MM.1S (cell line): ENCODE measurements around the gene SLC5A5.

Experiments used
- DNase-seq: peaks from one replicate; pipeline ENCODE4 v3.0.0-alpha.2; 2015
- H2AFZ ChIP-seq: fragments of 300-600 bp; sonication (generic); 2 replicates; pipeline ENCODE4 v1.6.0; 2016; ENCODE audit warnings: antibody characterized with exemption, low read length
- H3F3A ChIP-seq: fragments of 300-600 bp; sonication (generic); 2 replicates; pipeline ENCODE4 v1.6.1; 2016; ENCODE audit warnings: mild to moderate bottlenecking, antibody characterized with exemption, low read length, moderate library complexity, mixed read lengths; ENCODE audit not compliant: insufficient read depth
- H3K27ac ChIP-seq: fragments of 300-600 bp; sonication (generic); 2 replicates; pipeline ENCODE4 v1.5.1; 2016; ENCODE audit warnings: mild to moderate bottlenecking, low read length
- H3K27me3 ChIP-seq: fragments of 300-600 bp; sonication (generic); replicated peaks from 2 replicates; pipeline ENCODE4 v1.6.0; 2016; ENCODE audit warnings: low read length; ENCODE audit not compliant: insufficient read depth
- H3K36me3 ChIP-seq: fragments of 300-600 bp; sonication (generic); replicated peaks from 2 replicates; pipeline ENCODE4 v1.6.1; 2016; ENCODE audit warnings: mild to moderate bottlenecking, low read length, mixed read lengths; ENCODE audit not compliant: insufficient read depth
- H3K4me1 ChIP-seq: fragments of 300-600 bp; sonication (generic); 2 replicates; pipeline ENCODE4 v1.6.1; 2016; ENCODE audit warnings: low read length, mixed read lengths
- H3K4me2 ChIP-seq: fragments of 300-600 bp; sonication (generic); 2 replicates; pipeline ENCODE4 v1.6.0; 2016; ENCODE audit warnings: low read depth, low read length
- H3K4me3 ChIP-seq: fragments of 300-600 bp; sonication (generic); 2 replicates; pipeline ENCODE4 v1.5.1; 2016; ENCODE audit warnings: low read length, mixed read lengths
- H3K79me2 ChIP-seq: fragments of 300-600 bp; sonication (generic); 2 replicates; pipeline ENCODE4 v1.6.1; 2016; ENCODE audit warnings: mixed run types, low read length, mixed read lengths
- H3K9ac ChIP-seq: fragments of 300-600 bp; sonication (generic); 2 replicates; pipeline ENCODE4 v1.6.1; 2016; ENCODE audit warnings: low read length, mixed read lengths
- H3K9me2 ChIP-seq: fragments of 300-600 bp; sonication (generic); replicated peaks from 2 replicates; pipeline ENCODE4 v1.6.1; 2016; ENCODE audit warnings: mild to moderate bottlenecking, low read length, mixed read lengths; ENCODE audit not compliant: insufficient read depth
- H3K9me3 ChIP-seq: fragments of 300-600 bp; sonication (generic); replicated peaks from 2 replicates; pipeline ENCODE4 v1.6.1; 2016; ENCODE audit warnings: mild to moderate bottlenecking, low read length, mixed read lengths; ENCODE audit not compliant: insufficient read depth
- H4K20me1 ChIP-seq: fragments of 300-600 bp; sonication (generic); 2 replicates; pipeline ENCODE4 v1.6.1; 2016; ENCODE audit warnings: mild to moderate bottlenecking, low read length, moderate library complexity, mixed read lengths; ENCODE audit not compliant: insufficient read depth
- CTCF ChIP-seq: fragments of 300-600 bp; sonication (generic); IDR thresholded peaks from 2 replicates; pipeline ENCODE4 v1.5.1; 2016; ENCODE audit warnings: antibody characterized with exemption, low read length, mixed read lengths
- EZH2 ChIP-seq: fragments of 300-600 bp; sonication (generic); optimal IDR thresholded peaks from 2 replicates; pipeline ENCODE3; 2017; ENCODE audit warnings: low read depth, mild to moderate bottlenecking, antibody characterized with exemption, low read length, mixed read lengths
- EZH2phosphoT487 ChIP-seq: fragments of 300-600 bp; sonication (generic); IDR thresholded peaks from 2 replicates; pipeline ENCODE4 v1.6.1; 2018; ENCODE audit warnings: antibody characterized with exemption, low read length

SLC5A5 gene

GRCh38 chr19:17841371-17841809 is 30.4 kb upstream of the SLC5A5 start:
- no peaks in the 10 kb centered on the region for H4K20me1 ChIP-seq
- TF ChIP-seq EZH2: no peak
- no peaks in the 10 kb centered on the region for H3K79me2 ChIP-seq
- no peaks in the 10 kb centered on the region for H3K36me3 ChIP-seq
- H3K9me3 ChIP-seq: no peaks in the 10 kb centered on the region
- no peak overlapping the region for H3K9ac ChIP-seq
- H3K4me1 ChIP-seq: no peaks in the 10 kb centered on the region
- no peak overlapping the region for H3K4me3 ChIP-seq
- H3K9me2 ChIP-seq: no peaks in the 10 kb centered on the region
- no peak overlapping the region for H3K27ac ChIP-seq
- DNase-seq: no peak
- H3F3A ChIP-seq: no peaks in the 10 kb centered on the region
- H3K4me2 ChIP-seq: no peak overlapping the region
- no peaks in the 10 kb centered on the region for H3K27me3 ChIP-seq
- no peak overlapping the region for H2AFZ ChIP-seq

- no peaks in the 10 kb centered on the region for H3K79me2 ChIP-seq
- no peak overlapping the region for H3K4me2 ChIP-seq
- H3F3A ChIP-seq: no peaks in the 10 kb centered on the region
- H3K4me1 ChIP-seq: no peaks in the 10 kb centered on the region
- no peaks in the 10 kb centered on the region for H3K27me3 ChIP-seq
- DNase-seq: no peak
- no peak overlapping the region for H3K27ac ChIP-seq
- no peaks in the 10 kb centered on the region for H3K9me3 ChIP-seq
- H4K20me1 ChIP-seq: no peaks in the 10 kb centered on the region
- no peaks in the 10 kb centered on the region for H3K9me2 ChIP-seq
- TF ChIP-seq CTCF (no peak), EZH2 (no peak), EZH2phosphoT487 (no peak)
- no peak overlapping the region for H3K4me3 ChIP-seq
- H2AFZ ChIP-seq: no peak overlapping the region
- H3K9ac ChIP-seq: no peak overlapping the region
- H3K36me3 ChIP-seq: no peaks in the 10 kb centered on the region
Observed at GRCh38 chr19:17841810-17842662, 29.7 kb upstream of the SLC5A5 start.

- no peak overlapping the region for H2AFZ ChIP-seq
- DNase-seq: no peak
- no peaks in the 10 kb centered on the region for H3K27me3 ChIP-seq
- peaks cover under 1% of the 10 kb centered on the region; the same call in 1 of the 2 replicates for H3K4me1 ChIP-seq
- H4K20me1 ChIP-seq: no peaks in the 10 kb centered on the region
- no peak overlapping the region for H3K4me3 ChIP-seq
- 0 out of 2 replicates have a peak, but pooled peaks cover 1% of the 10 kb centered on the region for H3F3A ChIP-seq
- H3K4me2 ChIP-seq: no peak overlapping the region
- H3K27ac ChIP-seq: no peak overlapping the region
- TF ChIP-seq EZH2phosphoT487: no peak
- TF ChIP-seq CTCF: no peak
- TF ChIP-seq EZH2: no peak
- H3K9ac ChIP-seq: no peak overlapping the region
- H3K36me3 ChIP-seq: no peaks in the 10 kb centered on the region
- no peaks in the 10 kb centered on the region for H3K9me2 ChIP-seq
- H3K79me2 ChIP-seq: no peaks in the 10 kb centered on the region
- no peaks in the 10 kb centered on the region for H3K9me3 ChIP-seq
Observed at GRCh38 chr19:17842663-17843291, 29.0 kb upstream of the SLC5A5 start.
